Karpas-422 (cell line): ENCODE data around the gene GJB2. TPM values are rescaled to one million over a fixed set of nuclear protein-coding genes. Genes with fewer than 3 reads are reported as not detected.

Source experiments
- DNase-seq: peaks from one replicate; pipeline ENCODE4 v3.0.0-alpha.2; 2015
- H2AFZ ChIP-seq: fragments of 200-600 bp; sonication (generic); 2 replicates; pipeline ENCODE4 v1.6.1; 2014; ENCODE audit warnings: antibody characterized with exemption, low read length, mixed read lengths
- H3K27ac ChIP-seq: fragments of 200-600 bp; sonication (generic); 2 replicates; pipeline ENCODE4 v1.5.1; 2014; ENCODE audit warnings: mild to moderate bottlenecking, low read length, moderate library complexity
- H3K27me3 ChIP-seq: fragments of 200-600 bp; sonication (generic); 2 replicates; pipeline ENCODE4 v1.6.1; 2014; ENCODE audit warnings: low read length, mixed read lengths
- H3K36me3 ChIP-seq: fragments of 200-600 bp; sonication (generic); 2 replicates; pipeline ENCODE4 v1.6.1; 2014; ENCODE audit warnings: low read length, mixed read lengths; ENCODE audit not compliant: insufficient read depth
- H3K4me1 ChIP-seq: fragments of 200-600 bp; sonication (generic); 2 replicates; pipeline ENCODE4 v1.6.1; 2014; ENCODE audit warnings: mild to moderate bottlenecking, low read length, mixed read lengths
- H3K4me2 ChIP-seq: fragments of 200-600 bp; sonication (generic); 2 replicates; pipeline ENCODE4 v1.6.1; 2014; ENCODE audit warnings: low read length, low read depth, mild to moderate bottlenecking; ENCODE audit not compliant: poor library complexity, severe bottlenecking
- H3K4me3 ChIP-seq: fragments of 200-600 bp; sonication (generic); 2 replicates; pipeline ENCODE4 v1.5.1; 2014; ENCODE audit warnings: mild to moderate bottlenecking, antibody characterized with exemption, low read length, mixed read lengths
- H3K79me2 ChIP-seq: fragments of 200-600 bp; sonication (generic); 2 replicates; pipeline ENCODE4 v1.6.1; 2014; ENCODE audit warnings: mild to moderate bottlenecking, low read length, mixed read lengths
- H3K9ac ChIP-seq: fragments of 200-600 bp; sonication (generic); 2 replicates; pipeline ENCODE4 v1.6.0; 2014; ENCODE audit warnings: low read length
- H3K9me2 ChIP-seq: fragments of 200-600 bp; sonication (generic), shearing (Covaris generic); replicated peaks from 2 replicates; pipeline ENCODE4 v1.6.0; 2014; ENCODE audit warnings: mild to moderate bottlenecking, low read length, moderate library complexity; ENCODE audit not compliant: insufficient read depth
- H3K9me3 ChIP-seq: fragments of 300-700, 200-600 bp; sonication (generic); 2 replicates; pipeline ENCODE4 v1.6.1; 2014; ENCODE audit warnings: low read length, mixed read lengths
- H4K20me1 ChIP-seq: fragments of 200-600 bp; sonication (generic); 2 replicates; pipeline ENCODE4 v1.6.1; 2014; ENCODE audit warnings: mild to moderate bottlenecking, antibody characterized with exemption, low read length, low read depth; ENCODE audit not compliant: insufficient read depth
- total RNA-seq: library from RNA; depleted of rRNA; stranded (reverse); fragments of >200 nt; shearing (Covaris generic); gene quantifications from 2 replicates; pipeline ENCODE4 v1.2.3, GENCODE V29; 2014; ENCODE audit warnings: low replicate concordance; rRNA removed

Gene GJB2
- total RNA-seq, 1 experiment from 2014 or later, result not detected

DNA sequence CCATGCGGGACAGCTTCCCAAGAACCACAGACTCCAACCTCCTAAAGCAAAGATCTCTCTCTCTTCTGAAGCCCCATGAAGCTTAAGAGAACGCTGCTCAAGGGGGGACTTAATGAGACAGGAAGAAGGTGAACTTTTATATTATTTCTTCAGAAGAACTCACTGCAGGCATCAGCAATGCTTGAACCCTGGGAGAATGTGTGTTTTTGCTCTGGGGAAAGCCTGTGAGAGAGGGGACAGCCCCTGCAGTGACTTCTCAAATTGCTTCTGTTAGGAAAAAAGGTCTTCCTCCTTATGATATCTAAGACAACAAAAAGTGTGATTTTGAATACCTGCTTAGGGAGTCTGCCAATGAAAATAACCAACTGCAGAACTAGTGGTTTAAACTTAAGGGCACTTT is 54.9 kb downstream of the GJB2 start:
- no peaks in the 10 kb centered on the region for H3K4me1 ChIP-seq
- H3K9ac ChIP-seq, result no peak overlapping the region
- H3K9me2 ChIP-seq, result no peaks in the 10 kb centered on the region
- no peak overlapping the region for H3K4me3 ChIP-seq
- no peak overlapping the region for H3K4me2 ChIP-seq
- no peaks in the 10 kb centered on the region for H3K79me2 ChIP-seq
- no peak overlapping the region for H2AFZ ChIP-seq
- DNase-seq, result no peak
- H3K36me3 ChIP-seq, result no peaks in the 10 kb centered on the region
- H3K27ac ChIP-seq, result no peak overlapping the region
- H4K20me1 ChIP-seq, result no peaks in the 10 kb centered on the region
- H3K27me3 ChIP-seq, result no peaks in the 10 kb centered on the region
- H3K9me3 ChIP-seq, result no peaks in the 10 kb centered on the region

Other genes with a start within 250 kb of the GJB2 start
- gene ZMYM2, start 234.2 kb downstream of the GJB2 start, total RNA-seq, result 66.2 and 148 TPM in 2 replicates
- 5.0 and 5.8 TPM in 2 replicates for gene GJA3, start 31.9 kb downstream of the GJB2 start, total RNA-seq
- gene GJB6, start 39.4 kb upstream of the GJB2 start, total RNA-seq, result not detected in 2 replicates